H1 (cell line): ENCODE measurements around the gene CDH19. TPM values are rescaled to one million over a fixed set of nuclear protein-coding genes. Genes with fewer than 3 reads are reported as not detected.

Experiments
- CTCF ChIA-PET: fragments of 300-600 bp; sonication (Branson Sonifier 250); formaldehyde crosslinking; loops from one replicate; lab custom pipeline; 2021; ENCODE audit not compliant: partially characterized antibody; lab: Charles Lee
- POLR2A ChIA-PET: fragments of 300-600 bp; sonication (Branson Sonifier 250); formaldehyde crosslinking; loops from one replicate; lab custom pipeline; 2021; ENCODE audit warnings: inconsistent platforms; ENCODE audit not compliant: partially characterized antibody; lab: Charles Lee
- DNase-seq, 2 experiments: peaks; one replicate each; pipeline versions ENCODE4 v3.0.0 to v3.0.0-alpha.2; 2010 to 2022; ENCODE audit warnings: low spot score in 2 of 2, low read depth in 1 of 2, mixed read lengths in 1 of 2
- FAIRE-seq: peaks from 2 replicates; lab custom pipeline; 2011; peaks lifted over from hg19 to GRCh38; lab: Jason Lieb, UNC
- H2AFZ ChIP-seq: 2 replicates; pipeline ENCODE4 v1.8.1; 2012; ENCODE audit warnings: low read length, inconsistent platforms
- H2AK5ac ChIP-seq: 2 replicates; pipeline ENCODE4 v1.6.1; 2013; ENCODE audit warnings: low read depth, low read length
- H2BK120ac ChIP-seq: replicated peaks from 2 replicates; pipeline ENCODE3; 2013; ENCODE audit warnings: low read depth, low read length, inconsistent platforms
- H2BK12ac ChIP-seq: 2 replicates; pipeline ENCODE4 v1.6.1; 2013; ENCODE audit warnings: low read depth, low read length
- H2BK15ac ChIP-seq: 2 replicates; pipeline ENCODE4 v1.6.1; 2013; ENCODE audit warnings: low read length
- H2BK20ac ChIP-seq: 2 replicates; pipeline ENCODE4 v1.6.1; 2013; ENCODE audit warnings: low read length
- H2BK5ac ChIP-seq: 2 replicates; pipeline ENCODE4 v1.6.1; 2013; ENCODE audit warnings: low read depth, low read length
- H3K14ac ChIP-seq: 2 replicates; pipeline ENCODE4 v1.6.1; 2013; ENCODE audit warnings: inconsistent platforms; ENCODE audit not compliant: insufficient read length
- H3K18ac ChIP-seq: 2 replicates; pipeline ENCODE4 v1.6.1; 2013; ENCODE audit warnings: low read length; ENCODE audit errors: extremely low read depth
- H3K23ac ChIP-seq: 2 replicates; pipeline ENCODE4 v1.6.1; 2013; ENCODE audit warnings: inconsistent platforms; ENCODE audit not compliant: insufficient read length
- H3K23me2 ChIP-seq: 2 replicates; pipeline ENCODE4 v1.6.1; 2013; ENCODE audit warnings: low read depth, low read length
- H3K27ac ChIP-seq: 2 replicates; pipeline ENCODE4 v1.6.1; 2011; ENCODE audit warnings: low read depth, low read length, inconsistent platforms
- H3K27me3 ChIP-seq, 4 experiments: replicated peaks in 1 of 4; 1 replicate in 1 of 4; 2 replicates in 3 of 4; pipeline versions ENCODE4 v1.6.1 to v1.8.1; 2011 to 2013; ENCODE audit warnings: low read length in 3 of 4, mild to moderate bottlenecking in 3 of 4, inconsistent platforms in 2 of 4, mixed read lengths in 2 of 4, moderate library complexity in 1 of 4; ENCODE audit not compliant: control insufficient read depth in 3 of 4, insufficient read depth in 3 of 4; ENCODE audit errors: extremely low read depth in 1 of 4
- H3K36me3 ChIP-seq, 4 experiments: 2 replicates each; pipeline versions ENCODE4 v1.6.1 to v1.8.1; 2011 to 2013; ENCODE audit warnings: mild to moderate bottlenecking in 4 of 4, low read length in 3 of 4, moderate library complexity in 2 of 4, control low read depth in 1 of 4, inconsistent platforms in 1 of 4; ENCODE audit not compliant: insufficient read depth in 4 of 4, control insufficient read depth in 2 of 4
- H3K4ac ChIP-seq: replicated peaks from 2 replicates; pipeline ENCODE3; 2013; ENCODE audit warnings: low read length, low read depth, mixed read lengths, inconsistent platforms; ENCODE audit not compliant: insufficient read length
- H3K4me1 ChIP-seq, 4 experiments: replicated peaks in 1 of 4; 1 replicate in 1 of 4; 2 replicates in 3 of 4; pipeline versions ENCODE4 v1.6.1 to v1.8.1; 2011 to 2013; ENCODE audit warnings: low read length in 3 of 4, inconsistent platforms in 2 of 4, mixed read lengths in 1 of 4; ENCODE audit not compliant: insufficient read depth in 4 of 4, control insufficient read depth in 3 of 4
- H3K4me2 ChIP-seq, 2 experiments: 2 replicates each; pipeline versions ENCODE4 v1.6.1 to v1.8.1; 2011 to 2013; ENCODE audit warnings: low read depth in 2 of 2, low read length in 2 of 2, control low read depth in 1 of 2, inconsistent platforms in 1 of 2, mild to moderate bottlenecking in 1 of 2; ENCODE audit not compliant: insufficient read depth in 1 of 2
- H3K4me3 ChIP-seq, 4 experiments: fragments of 200-600, 300-600 bp in 1 of 4; sonication (generic), shearing (Covaris generic), sonication (Bioruptor Twin) in 1 of 4; 2 replicates each; pipeline versions ENCODE4 v1.5.1 to v1.8.1; 2011 to 2016; ENCODE audit warnings: low read length in 4 of 4, low read depth in 3 of 4, control low read depth in 2 of 4, inconsistent platforms in 2 of 4, mild to moderate bottlenecking in 2 of 4, mixed read lengths in 1 of 4, moderate library complexity in 1 of 4; ENCODE audit not compliant: insufficient read depth in 2 of 4; ENCODE audit errors: extremely low read depth in 1 of 4
- H3K56ac ChIP-seq: replicated peaks from 2 replicates; pipeline ENCODE3; 2013; ENCODE audit warnings: low read depth, mild to moderate bottlenecking, mixed read lengths, low read length, inconsistent platforms; ENCODE audit not compliant: insufficient read length
- H3K79me1 ChIP-seq: 2 replicates; pipeline ENCODE4 v1.6.1; 2013; ENCODE audit warnings: low read depth, low read length, control low read depth
- H3K79me2 ChIP-seq, 2 experiments: 2 replicates each; pipeline versions ENCODE4 v1.6.1 to v1.8.1; 2012 to 2013; ENCODE audit warnings: low read length in 2 of 2, mild to moderate bottlenecking in 2 of 2, inconsistent platforms in 1 of 2; ENCODE audit not compliant: insufficient read depth in 2 of 2, control insufficient read depth in 1 of 2
- H3K9ac ChIP-seq, 4 experiments: replicated peaks in 1 of 4; 1 replicate in 1 of 4; 2 replicates in 3 of 4; pipeline versions ENCODE4 v1.6.1 to v1.8.1; 2011 to 2013; ENCODE audit warnings: low read depth in 3 of 4, low read length in 3 of 4, control low read depth in 2 of 4, mild to moderate bottlenecking in 2 of 4, moderate library complexity in 2 of 4, inconsistent platforms in 1 of 4; ENCODE audit errors: extremely low read depth in 1 of 4
- H3K9me3 ChIP-seq, 2 experiments: 2 replicates each; pipeline versions ENCODE4 v1.6.1 to v1.8.1; 2012 to 2013; ENCODE audit warnings: mild to moderate bottlenecking in 2 of 2, moderate library complexity in 2 of 2, control low read depth in 1 of 2, inconsistent platforms in 1 of 2, low read depth in 1 of 2, low read length in 1 of 2, mixed read lengths in 1 of 2; ENCODE audit not compliant: insufficient read depth in 2 of 2
- H4K20me1 ChIP-seq, 2 experiments: replicated peaks in 1 of 2; 2 replicates each; pipeline versions ENCODE3 to v1.8.1; 2011 to 2013; ENCODE audit warnings: inconsistent platforms in 2 of 2, low read length in 2 of 2, mild to moderate bottlenecking in 1 of 2; ENCODE audit not compliant: insufficient read depth in 2 of 2, control insufficient read depth in 1 of 2
- H4K5ac ChIP-seq: 2 replicates; pipeline ENCODE4 v1.6.1; 2013; ENCODE audit warnings: low read length, low read depth, mixed read lengths, inconsistent platforms; ENCODE audit not compliant: insufficient read length
- H4K8ac ChIP-seq: 2 replicates; pipeline ENCODE4 v1.8.0; 2013; ENCODE audit warnings: mild to moderate bottlenecking, moderate library complexity, low read length, inconsistent platforms; ENCODE audit not compliant: insufficient read depth; ENCODE audit errors: extremely low read depth
- H4K91ac ChIP-seq: replicated peaks from 2 replicates; pipeline ENCODE3; 2013; ENCODE audit warnings: low read length, mixed read lengths, inconsistent platforms; ENCODE audit not compliant: insufficient read length
- ASH2L ChIP-seq: fragments of 200-600, 300-600 bp; sonication (generic); IDR thresholded peaks from one replicate; pipeline ENCODE4 v1.7.1; 2017; ENCODE audit warnings: low read length
- ATF2 ChIP-seq: IDR thresholded peaks from 2 replicates; pipeline ENCODE4 v1.6.1; 2012; ENCODE audit warnings: low read length, inconsistent platforms
- CEBPB ChIP-seq: IDR thresholded peaks from 2 replicates; pipeline ENCODE4 v1.6.1; 2012; ENCODE audit warnings: low read depth, low read length
- EP300 ChIP-seq, 2 experiments: IDR thresholded peaks; 1 replicate in 1 of 2; 2 replicates in 1 of 2; pipeline ENCODE4 v1.6.1; 2011 to 2012; ENCODE audit warnings: low read depth in 2 of 2, low read length in 2 of 2, mild to moderate bottlenecking in 2 of 2, borderline replicate concordance in 1 of 2, inconsistent platforms in 1 of 2, moderate library complexity in 1 of 2
- GABPA ChIP-seq: IDR thresholded peaks from 2 replicates; pipeline ENCODE4 v1.6.1; 2011; ENCODE audit warnings: mild to moderate bottlenecking, low read length, moderate library complexity, borderline replicate concordance; ENCODE audit not compliant: insufficient read depth
- JUND ChIP-seq: IDR thresholded peaks from 2 replicates; pipeline ENCODE4 v1.6.1; 2011; ENCODE audit warnings: mild to moderate bottlenecking, improper control_type of control experiment, low read length
- KDM1A ChIP-seq: fragments of 200-600, 300-600 bp; sonication (generic); IDR thresholded peaks from 2 replicates; pipeline ENCODE4 v1.7.1; 2016; ENCODE audit warnings: mild to moderate bottlenecking, low read length, borderline replicate concordance
- KDM5A ChIP-seq: fragments of 200-600 bp; IDR thresholded peaks from 2 replicates; pipeline ENCODE4 v1.7.1; 2012; ENCODE audit warnings: mild to moderate bottlenecking, low read length, inconsistent platforms, mixed read lengths
- POLR2A ChIP-seq, 2 experiments: IDR thresholded peaks; 1 replicate in 1 of 2; 2 replicates in 1 of 2; pipeline ENCODE4 v1.6.1; 2011; ENCODE audit warnings: low read depth in 2 of 2, low read length in 2 of 2, mild to moderate bottlenecking in 2 of 2; ENCODE audit errors: control extremely low read depth in 1 of 2
- SAP30 ChIP-seq: fragments of 300-600 bp; sonication (generic); IDR thresholded peaks from 2 replicates; pipeline ENCODE4 v1.7.1; 2012; ENCODE audit warnings: low read length, moderate library complexity, mild to moderate bottlenecking, inconsistent platforms; ENCODE audit not compliant: insufficient read depth, insufficient replicate concordance
- TAF7 ChIP-seq: optimal IDR thresholded peaks from 2 replicates; pipeline ENCODE3; 2011; ENCODE audit warnings: low read depth, mild to moderate bottlenecking, inconsistent platforms, low read length, moderate library complexity, borderline replicate concordance
- TBP ChIP-seq: IDR thresholded peaks from 2 replicates; pipeline ENCODE4 v1.6.1; 2011; ENCODE audit warnings: low read depth, low read length, improper control_type of control experiment
- TEAD4 ChIP-seq: IDR thresholded peaks from 2 replicates; pipeline ENCODE4 v1.6.1; 2012; ENCODE audit warnings: low read depth, low read length, inconsistent platforms, mixed read lengths
- WGBS, 2 experiments: shearing (Covaris generic) in 1 of 2; methylation state at CpG; one replicate each; pipeline versions ENCODE4 v1.1.6 to v1.1.7; 2013 to 2015; ENCODE audit warnings: low lambda C conversion rate in 2 of 2, mixed read lengths in 2 of 2, inconsistent platforms in 1 of 2, low coverage in 1 of 2, missing lambda C conversion rate in 1 of 2; ENCODE audit not compliant: insufficient replicate concordance in 2 of 2, insufficient coverage in 1 of 2, insufficient read length in 1 of 2; ENCODE audit errors: extremely low coverage in 1 of 2, missing lambda C conversion rate in 1 of 2; 5-methylcytosine and 5-hydroxymethylcytosine counted together
- polyA plus RNA-seq, 7 experiments: library from polyadenylated mRNA; depleted of rRNA in 3 of 7; stranded (reverse) in 5 of 7; unstranded in 2 of 7; fragments of >200 nt in 5 of 7; fragments of 200-250 nt in 2 of 7; gene quantifications; 1 replicate in 5 of 7; 2 replicates in 1 of 7; 4 replicates in 1 of 7; pipeline versions ENCODE4 v1.2.1 to v1.2.3, GENCODE V29; 2011 to 2013; ENCODE audit warnings: missing spikeins in 2 of 7, mixed read lengths in 2 of 7
- total RNA-seq: library from RNA; stranded (reverse); fragmentation: NEBNext Ultra II Directional; extraction: Animal tissue kit (Norgen Biotek cat#: 25700); gene quantifications from 2 replicates; pipeline ENCODE4 v1.2.1, GENCODE V29; 2021

CDH19 gene
- total and polyA plus RNA-seq, 2 of the 8 experiments (the other 6 are each of a cell fraction or from before 2014, with no cell fraction given), result not detected

- no peaks in the 10 kb centered on the region for H3K79me2 ChIP-seq
- no peaks in the 10 kb centered on the region for H3K9me3 ChIP-seq
- H2BK20ac ChIP-seq, result no peak overlapping the region
- no peak overlapping the region for H3K4me3 ChIP-seq
- no peak overlapping the region for H3K23ac ChIP-seq
- H2BK15ac ChIP-seq, result no peak overlapping the region
- no peak overlapping the region for H4K5ac ChIP-seq
- DNase-seq (no peak), FAIRE-seq (no peak)
- peaks cover 0 to 7% (median 0%) of the 10 kb centered on the region in 4 experiments; a peak in 1 of 7 replicates for H3K4me1 ChIP-seq
- H3K56ac ChIP-seq, result no peak overlapping the region
- H2BK12ac ChIP-seq, result no peak overlapping the region
- H3K79me1 ChIP-seq, result no peaks in the 10 kb centered on the region
- H4K91ac ChIP-seq, result no peak overlapping the region
- H3K4ac ChIP-seq, result no peak overlapping the region
- no peak overlapping the region for H3K27ac ChIP-seq
- ChIA-PET POLR2A (no interaction called here), CTCF (no interaction called here)
- no peak overlapping the region for H2BK5ac ChIP-seq
- no peak overlapping the region for H2BK120ac ChIP-seq
- H4K20me1 ChIP-seq, result no peaks in the 10 kb centered on the region
- no peaks in the 10 kb centered on the region for H3K36me3 ChIP-seq
- H3K23me2 ChIP-seq, result no peaks in the 10 kb centered on the region
- no peaks in the 10 kb centered on the region for H3K27me3 ChIP-seq
- no peak overlapping the region for H2AK5ac ChIP-seq
- no peak overlapping the region for H3K14ac ChIP-seq
- WGBS, 2 experiments, result 75% methylated on average over 1 of the region's 1 CpG; no CpG with 5 or more reads in 1 of the 2 experiments
- no peak overlapping the region for H3K4me2 ChIP-seq
- no peak overlapping the region for H3K9ac ChIP-seq
- H4K8ac ChIP-seq, result no peak overlapping the region
- no peak overlapping the region for H2AFZ ChIP-seq
- no peak overlapping the region for H3K18ac ChIP-seq
- no peak for TF ChIP-seq KDM5A
- TF ChIP-seq TAF7, result no peak
- no peak for TF ChIP-seq JUND
- TF ChIP-seq GABPA, result no peak
- TF ChIP-seq CEBPB, result no peak
- no peak for TF ChIP-seq ASH2L
- TF ChIP-seq ATF2, result no peak
- no peak for TF ChIP-seq TBP
- no peak for TF ChIP-seq KDM1A
- no peak for TF ChIP-seq EP300 (IDR thresholded peaks at IDR 0.05; ENCODE audit: borderline replicate concordance in 1 of 2, low read depth in 2 of 2, low read length in 2 of 2)
- TF ChIP-seq POLR2A (IDR thresholded peaks at IDR 0.05; ENCODE audit: control extremely low read depth in 1 of 2, low read depth in 2 of 2, low read length in 2 of 2), result no peak
- TF ChIP-seq SAP30, result no peak
- no peak for TF ChIP-seq TEAD4
- TF ChIP-seq, all 59 proteins: peak for 0
Measured at GRCh38 chr18:66513996-66514395, 89.9 kb downstream of the CDH19 start.
